NCI-H748 (cell line): ENCODE data around the gene LAMC1.
A peak's percentile ranks its signal among the peaks of the same experiment; 100 is the strongest.

Experiments used
- DNase-seq: peaks from one replicate; lab custom pipeline; 2025; ENCODE audit not compliant: unreplicated experiment; lab: John Stamatoyannopoulos, UW

The LAMC1 gene

DNA sequence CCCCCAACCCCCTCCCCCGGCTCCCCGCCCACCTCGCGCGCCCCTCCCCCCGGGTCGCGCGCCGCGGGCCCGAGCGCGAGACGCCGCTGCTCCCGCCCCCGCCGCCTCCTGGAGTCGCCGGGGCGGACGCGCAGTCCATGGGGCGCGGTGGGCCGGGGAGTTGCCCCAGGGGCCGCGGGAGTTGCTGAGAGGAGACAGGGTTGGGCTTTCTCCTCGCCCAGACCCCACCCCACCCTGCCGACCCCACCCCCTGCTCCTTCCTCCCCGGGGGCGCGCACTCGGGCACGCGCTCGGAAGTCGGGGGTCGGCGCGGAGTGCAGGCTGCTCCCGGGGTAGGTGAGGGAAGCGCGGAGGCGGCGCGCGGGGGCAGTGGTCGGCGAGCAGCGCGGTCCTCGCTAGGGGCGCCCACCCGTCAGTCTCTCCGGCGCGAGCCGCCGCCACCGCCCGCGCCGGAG is at the start of gene LAMC1:
LAMC1 (plus strand) TSS at position 275 of the 455 bp plus-strand sequence. CDS start 297 bp downstream, outside the sequence.
- DNase-seq = peak; percentile 65

DNA sequence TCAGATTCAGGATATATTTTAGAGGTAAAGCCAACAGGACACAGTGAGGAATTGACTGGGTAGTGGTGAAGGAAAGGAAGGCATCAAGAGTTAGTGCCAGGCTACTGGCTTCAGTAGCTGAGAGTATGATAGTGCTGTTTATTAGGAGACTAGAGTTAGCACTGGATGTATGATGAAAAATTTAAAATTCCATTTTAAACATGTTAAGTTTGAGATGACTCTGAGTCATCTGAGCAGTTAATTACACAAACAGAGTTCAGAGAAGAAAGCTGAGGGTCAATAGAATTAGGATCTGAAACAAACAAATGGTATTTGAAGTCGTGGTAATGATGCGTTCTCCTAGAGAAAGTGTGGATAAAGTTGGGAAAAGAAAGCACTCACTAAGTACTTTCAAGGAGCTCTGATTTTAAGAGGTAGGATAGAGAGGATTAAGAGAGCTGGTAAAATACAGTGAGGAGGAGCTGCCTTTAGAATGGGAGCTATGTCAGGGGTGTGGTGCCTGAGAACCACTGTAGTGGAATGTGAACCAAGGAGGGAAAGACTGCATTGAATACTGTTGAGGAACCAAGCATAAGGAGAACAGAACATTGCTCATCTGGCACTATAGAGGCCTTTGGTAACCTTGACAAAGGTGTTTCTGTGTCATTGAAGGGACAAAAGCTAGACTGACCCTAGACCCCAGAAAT is 48.6 kb upstream of the LAMC1 start:
- DNase-seq = no peak

DNA sequence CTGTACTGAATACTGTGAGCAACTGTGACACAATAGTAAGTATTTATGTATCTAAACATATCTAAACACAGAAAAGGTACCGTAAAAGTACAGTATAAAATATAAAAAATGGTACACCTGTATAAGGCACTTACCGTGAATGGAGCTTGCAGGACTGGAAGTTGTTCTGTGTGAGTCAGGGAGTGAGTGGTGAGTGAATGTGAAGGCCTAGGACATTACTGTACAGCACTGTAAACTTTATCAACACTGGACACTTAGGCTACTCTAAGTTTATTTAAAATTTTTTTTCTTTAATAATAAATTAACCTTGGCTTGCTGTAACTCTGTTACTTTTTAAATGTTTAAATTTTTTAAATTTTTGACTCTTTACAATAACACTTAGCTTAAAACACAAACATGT is 45.7 kb upstream of the LAMC1 start:
- DNase-seq = no peak

DNA sequence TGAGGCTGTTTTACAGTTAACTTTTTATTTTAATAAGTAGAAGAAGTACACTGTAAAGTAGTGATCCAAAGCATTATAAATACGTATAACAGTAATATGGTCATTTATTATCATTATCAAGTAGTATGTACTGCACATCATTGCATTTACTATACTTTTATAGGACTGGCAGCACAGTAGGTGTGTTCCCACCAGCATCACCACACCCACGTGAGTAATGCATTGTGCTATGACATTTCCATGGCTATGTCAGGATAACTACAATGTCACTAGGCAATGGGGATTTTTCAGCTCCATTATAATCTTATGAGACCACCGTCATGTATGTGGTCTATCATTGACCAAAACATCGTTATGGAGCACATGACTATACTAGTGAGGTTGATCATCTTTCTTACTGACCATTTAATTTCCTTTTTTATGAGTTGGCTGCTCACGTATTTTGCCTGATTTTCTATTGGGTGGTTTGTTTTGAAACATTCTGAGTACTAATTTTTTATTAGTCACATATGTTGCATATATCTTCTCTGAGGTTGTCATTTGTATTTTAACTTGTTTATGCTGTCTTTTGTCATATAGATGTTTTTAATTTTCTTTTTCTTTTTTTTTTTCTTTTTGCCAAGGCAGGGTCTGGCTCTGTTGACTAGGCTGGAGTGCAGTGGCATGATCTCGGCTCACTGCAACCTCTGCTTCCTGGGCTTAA is 44.9 kb upstream of the LAMC1 start:
- DNase-seq = no peak

DNA sequence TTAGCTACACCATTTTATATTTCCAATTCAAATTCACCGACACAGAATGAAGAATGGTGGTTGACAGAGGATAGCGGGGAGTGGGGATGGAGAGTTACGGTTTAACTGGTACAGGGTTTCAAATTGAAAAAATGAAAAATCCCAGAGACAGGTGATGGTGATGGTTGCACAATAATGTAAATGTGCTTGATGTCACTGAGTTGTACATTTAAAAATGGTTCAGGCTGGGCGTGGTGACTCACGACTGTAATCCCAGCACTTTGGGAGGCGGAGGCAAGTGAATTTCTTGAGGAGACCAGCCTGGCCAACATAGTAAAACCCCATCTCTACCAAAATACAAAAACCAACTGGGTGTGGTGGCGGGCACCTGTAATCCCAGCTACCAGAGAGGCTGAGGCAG is 39.1 kb upstream of the LAMC1 start:
- no peak for DNase-seq

DNA sequence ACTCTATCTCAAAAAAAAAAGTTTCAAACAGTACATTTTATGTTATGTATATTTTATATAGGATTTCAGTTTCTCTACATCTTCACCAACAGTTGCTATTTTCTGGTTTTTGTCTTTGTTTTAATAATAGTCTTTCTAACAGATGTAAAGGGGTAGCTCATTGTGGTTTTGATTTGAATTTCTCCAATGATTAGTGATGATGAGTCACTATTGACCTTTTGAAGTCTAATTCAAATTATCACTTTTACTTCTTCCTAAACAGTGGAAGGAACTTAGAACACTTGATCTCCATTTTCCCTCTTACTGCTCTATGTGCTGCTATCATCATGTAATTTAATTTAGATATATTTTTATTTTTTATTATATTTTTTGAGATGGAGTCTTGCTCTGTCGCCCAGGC is 38.6 kb upstream of the LAMC1 start:
- no peak for DNase-seq

DNA sequence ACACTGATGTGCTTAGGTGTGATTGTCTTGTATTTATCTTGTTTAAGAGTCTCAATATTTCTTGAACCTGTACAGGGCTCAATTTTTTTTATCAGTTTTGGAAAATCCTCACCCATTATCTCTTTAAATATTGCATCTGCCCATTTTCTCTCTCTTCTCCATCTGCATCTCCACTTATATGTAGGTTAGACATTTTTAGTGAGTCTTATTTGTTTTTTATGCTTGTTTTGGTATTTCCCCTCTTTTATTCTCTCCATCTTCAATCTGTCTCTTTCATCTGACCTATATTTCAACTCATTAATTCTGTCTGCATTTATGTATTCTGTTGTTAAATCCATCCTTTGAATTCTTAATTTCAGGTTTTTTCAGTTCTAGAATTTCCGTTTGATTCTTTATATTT is 37.3 kb upstream of the LAMC1 start:
- no peak for DNase-seq

DNA sequence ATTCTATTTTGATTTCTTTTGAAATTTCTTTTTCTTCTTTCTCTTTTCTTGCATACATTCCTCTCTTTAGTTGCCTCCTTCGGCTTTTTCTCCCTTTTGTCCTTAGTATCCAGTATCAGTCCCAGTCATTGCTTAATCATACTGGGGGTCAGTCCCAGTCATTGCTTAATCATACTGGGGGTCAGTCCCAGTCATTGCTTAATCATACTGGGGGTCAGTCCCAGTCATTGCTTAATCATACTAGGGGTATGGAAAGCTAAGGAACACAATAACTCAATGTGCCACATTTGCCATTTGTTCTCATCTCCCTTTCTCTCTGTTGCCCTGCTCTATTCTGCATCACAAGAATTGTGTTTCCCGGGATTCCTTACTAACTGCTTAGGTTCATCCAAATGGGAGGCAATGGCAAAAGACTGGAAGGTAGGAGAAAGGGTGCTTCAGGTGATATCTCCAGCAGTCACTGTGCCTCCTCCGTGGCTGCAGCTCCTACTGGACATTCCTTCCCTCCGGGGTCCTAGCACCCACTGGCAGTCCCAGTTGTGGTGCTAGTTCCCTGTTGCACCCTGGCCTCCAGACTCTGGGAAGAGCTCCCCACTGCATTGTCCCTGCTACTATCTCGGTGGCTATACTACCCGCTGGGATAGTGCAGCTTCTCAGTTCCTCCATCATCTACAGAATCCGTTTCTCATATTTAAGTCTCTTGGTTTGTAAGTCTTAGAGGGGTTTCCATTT is 32.6 kb upstream of the LAMC1 start:
- no peak for DNase-seq

DNA sequence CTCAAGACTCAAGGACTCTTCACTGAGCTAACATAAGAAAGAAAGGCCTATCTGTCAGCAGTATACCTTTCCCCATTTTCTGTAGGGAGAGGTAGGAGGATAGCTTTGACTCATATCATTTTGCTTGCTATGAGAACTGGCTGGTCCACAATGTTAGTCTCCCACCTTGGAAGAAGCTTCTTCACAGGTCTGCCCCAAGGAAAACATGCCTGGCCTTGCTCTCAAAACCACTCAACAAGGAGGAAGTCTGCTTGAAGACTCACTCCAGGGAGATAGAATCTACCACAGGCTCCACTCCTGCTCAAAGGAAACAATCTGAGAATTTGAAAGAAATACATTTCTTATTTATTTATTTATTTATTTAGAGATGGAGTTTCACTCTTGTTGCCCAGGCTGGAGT is 29.5 kb upstream of the LAMC1 start:
- DNase-seq = no peak

DNA sequence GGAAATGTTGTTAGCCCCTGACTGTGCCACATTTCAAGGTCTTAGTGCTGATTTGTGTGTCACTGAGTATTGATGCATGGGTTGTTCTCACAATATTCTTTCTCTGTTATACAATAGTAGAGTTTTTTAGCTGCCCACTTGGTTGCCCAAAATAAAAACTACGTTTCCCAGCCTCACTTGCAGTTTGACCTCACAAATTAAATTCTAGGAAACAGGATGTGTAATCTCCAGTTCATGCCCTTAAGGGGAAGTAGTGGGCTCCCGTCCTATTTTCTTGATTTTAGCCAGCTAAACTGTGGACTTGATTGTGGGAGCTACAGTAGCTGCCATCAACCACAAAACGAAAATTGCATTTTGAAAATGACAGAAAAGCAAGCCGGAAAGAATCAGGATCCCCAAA is 27.3 kb upstream of the LAMC1 start:
- no peak for DNase-seq

DNA sequence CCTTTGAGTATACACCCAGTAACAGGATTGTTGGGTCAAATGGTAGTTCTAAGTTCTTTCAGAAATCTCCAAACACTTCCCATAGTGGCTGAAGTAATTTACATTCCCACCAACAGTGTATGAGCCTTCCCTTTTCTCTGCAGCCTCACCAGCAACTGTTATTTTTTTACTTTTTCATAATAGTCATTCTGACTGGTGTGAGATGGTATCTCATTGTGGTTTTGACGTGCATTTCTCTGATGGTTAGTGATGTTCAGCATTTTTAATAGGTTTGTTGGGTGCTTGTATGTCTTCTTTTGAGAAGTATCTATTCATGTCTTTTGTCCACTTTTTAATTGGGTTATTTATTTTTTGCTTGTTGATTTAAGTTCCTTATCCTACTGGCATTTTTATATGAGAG is 26.4 kb upstream of the LAMC1 start:
- DNase-seq = no peak

DNA sequence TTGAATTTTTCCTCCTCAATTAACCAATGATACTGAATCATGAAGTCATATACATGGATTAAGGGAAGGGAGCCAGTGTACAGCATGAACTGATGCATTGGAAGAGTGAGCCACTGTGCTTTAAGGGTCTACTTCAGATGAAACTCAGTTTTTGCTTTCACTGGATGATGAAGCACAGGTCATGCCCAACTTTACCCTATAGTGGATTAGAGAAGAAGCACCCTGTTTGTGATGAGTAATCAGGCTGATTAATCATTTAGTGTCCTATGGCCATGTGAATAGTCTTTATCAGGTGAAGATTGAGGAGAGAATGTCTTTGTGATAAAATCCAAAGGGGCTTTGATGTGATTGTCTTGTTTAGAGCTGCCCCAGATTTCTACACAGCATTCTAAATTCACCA is 24.7 kb upstream of the LAMC1 start:
- no peak for DNase-seq

DNA sequence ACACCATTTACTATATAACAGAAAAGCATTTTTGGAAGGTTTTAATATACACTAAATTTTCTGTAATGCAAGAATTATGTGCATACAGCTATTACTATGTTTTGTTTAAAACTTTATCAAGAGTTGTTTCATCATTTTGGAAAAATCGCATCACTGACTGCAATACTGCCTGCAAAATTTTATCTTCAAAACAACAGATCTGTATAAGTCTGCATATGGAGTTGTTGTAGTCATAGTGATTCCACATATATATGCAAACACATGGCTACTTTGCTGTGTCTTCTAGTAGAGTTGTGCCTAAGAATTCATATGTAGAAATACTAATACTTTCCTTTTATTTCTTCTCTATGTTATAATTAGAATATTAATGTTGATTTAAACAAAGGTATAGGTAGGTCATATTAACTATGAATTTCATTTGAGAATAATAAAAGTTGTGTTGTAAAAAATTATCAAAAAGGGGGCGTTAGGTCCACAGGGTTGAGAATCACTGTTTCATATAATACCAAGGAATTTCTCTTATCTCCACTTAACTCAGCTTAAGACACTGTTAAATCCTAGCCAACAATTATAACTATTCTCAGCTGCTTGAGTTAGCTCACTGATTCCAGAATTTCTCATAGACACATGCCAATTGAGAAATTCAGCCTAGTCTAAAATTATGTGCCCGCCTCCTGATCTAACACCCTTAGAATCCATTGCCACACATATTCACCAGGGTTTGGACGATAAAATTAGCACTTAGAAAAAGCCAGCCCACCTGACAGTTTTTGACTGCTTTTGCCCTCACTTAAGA is 22.9 kb upstream of the LAMC1 start:
- no peak for DNase-seq

DNA sequence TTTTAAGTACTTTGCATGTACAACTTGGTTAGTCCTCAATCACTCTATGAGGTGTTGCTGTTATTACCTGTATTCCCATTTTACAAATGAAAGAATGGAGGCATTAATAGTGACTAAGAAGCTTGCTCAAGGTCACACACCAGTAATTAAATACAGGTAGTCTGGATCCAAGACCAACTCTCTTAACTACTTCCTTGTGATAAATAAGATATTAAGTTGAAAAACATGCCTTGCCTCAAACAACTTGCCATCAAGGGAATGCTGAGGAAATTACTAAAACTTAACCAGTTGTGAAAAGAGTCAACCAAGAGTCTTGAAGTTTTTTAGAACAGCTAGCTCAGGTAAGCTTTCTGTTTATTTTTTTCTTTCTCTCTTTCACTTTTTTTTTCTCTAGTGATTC is 21.0 kb upstream of the LAMC1 start:
- no peak for DNase-seq

DNA sequence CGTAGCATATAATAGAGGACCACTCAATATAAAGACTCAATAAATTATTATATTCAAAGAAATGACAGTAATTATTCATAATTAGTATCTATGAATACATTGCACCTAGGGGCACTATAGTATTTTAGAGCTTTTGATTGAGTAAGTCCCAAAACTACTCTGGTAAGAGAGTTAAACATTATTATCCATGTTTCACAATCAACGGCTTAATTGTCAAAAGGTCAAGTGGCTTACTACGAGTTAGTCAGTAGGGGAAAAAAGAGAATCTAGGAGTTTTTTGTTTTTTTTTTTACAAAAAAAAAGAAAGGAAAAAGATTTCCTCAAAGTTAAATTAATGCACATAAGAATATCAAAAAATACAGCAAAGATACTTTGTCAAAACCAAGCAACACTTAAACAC is 20.4 kb upstream of the LAMC1 start:
- no peak for DNase-seq

DNA sequence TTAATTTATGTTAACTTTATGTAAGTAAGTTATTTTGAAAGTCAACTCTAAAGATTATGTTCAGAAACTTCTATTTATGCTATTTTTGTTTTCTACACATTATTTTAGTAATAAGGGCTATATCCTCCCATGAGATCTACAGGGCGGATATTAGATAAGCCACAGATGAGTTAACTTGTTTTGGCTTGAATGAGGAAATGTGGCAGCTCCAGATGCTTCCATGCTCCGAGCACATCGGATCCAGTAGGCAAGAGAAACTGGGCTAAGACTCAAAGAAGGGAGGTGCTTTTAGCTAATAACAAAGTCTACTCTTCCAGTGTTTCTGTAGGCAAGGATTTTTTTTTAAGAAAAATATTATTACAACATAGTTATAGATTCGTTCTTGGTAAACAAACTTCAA is 20.0 kb upstream of the LAMC1 start:
- DNase-seq = no peak

DNA sequence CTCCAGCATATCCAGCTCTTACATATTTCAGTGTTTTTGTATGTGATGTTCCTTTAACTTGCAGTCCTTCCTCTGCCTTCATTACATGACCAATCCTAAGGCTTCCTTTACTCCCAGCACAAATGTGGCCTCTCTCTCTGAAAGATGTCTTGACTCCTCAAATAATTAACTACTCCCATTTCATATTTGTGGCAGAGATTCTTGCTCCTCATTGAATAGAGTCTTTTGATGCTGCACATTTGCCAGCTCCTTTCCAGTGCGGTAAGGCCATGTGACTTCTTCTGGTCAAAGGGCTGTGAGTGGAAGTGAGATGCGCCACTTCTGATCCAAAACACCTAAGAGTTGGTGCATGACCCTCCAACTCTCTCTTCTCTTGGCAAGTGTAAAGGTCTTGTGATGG is 19.1 kb upstream of the LAMC1 start:
- no peak for DNase-seq

DNA sequence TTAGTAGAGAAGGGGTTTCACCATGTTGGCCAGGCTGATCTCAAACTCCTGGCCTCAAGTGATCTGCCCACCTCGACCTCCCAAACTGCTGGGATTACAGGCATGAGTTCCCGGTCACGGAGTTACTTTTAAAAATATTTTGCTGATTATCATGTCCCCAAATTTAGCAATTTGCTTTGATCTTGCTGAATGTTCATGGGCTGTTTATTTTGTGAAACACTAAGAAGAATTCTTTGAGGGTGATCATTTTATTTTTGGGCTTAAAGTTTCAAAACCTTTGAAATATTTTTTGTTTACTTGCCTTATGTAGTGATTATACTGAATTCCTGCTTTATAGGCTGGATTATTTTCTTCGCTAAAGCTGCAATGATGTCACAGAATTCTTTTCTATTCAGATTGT is 11.4 kb upstream of the LAMC1 start:
- no peak for DNase-seq

DNA sequence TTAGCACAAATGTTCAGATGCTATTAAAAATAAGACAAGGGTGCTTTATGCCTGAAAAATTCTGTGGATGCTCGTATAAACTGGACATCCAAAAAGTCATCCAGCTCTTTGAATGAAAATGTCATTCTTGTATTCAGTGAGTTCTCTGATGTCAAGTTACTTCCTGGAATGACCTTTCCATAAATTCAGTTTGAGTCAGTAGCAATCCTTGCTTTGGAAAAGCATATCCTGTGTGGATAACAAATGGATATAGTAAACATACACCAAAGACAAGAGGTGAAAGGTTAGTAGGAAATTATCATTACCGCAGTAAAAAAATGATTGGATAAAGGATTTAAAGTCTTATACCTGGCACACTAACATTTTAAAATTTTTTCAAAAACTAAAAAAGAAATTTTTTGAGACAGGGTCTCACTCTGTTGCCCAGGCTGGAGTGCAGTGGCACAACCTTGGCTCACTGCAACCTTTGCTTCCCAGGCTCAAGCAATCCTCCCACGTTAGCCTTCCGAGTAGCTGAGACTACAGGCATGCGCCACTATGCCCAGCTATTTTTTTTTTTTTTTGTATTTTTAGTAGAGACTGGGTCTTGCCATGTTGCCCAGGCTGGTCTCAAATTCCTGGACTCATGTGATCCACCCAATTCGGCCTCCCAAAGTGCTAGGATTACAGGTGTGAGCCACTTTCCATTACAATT is 10.8 kb upstream of the LAMC1 start:
- DNase-seq = no peak

DNA sequence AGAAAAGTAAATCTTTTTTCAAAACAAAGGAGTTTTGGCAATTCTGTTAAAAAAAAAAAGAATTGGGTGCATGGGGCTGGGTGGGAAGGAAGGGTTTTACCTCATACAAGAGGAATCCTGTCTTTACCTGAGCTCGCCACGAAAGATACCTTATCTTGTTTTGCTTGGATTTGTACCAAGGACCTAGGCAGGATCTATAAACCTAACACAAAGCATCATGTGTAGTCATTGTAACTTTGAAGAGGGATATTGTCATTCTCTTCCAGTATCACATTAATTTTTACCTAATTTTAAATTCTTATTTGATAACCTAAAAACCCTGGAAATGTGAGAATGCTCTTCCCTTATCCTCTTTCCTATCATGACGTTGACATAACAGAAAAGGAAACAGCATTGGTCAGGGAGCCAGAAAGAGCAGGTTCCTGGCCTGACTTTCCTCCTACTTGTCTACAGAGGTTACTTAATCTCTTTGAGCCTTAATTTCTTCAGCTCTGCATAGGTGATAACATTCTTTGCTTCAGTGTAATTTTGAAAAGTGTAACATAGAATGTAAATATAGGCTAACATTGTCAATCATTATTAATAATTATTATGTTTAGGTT is 4.0 kb upstream of the LAMC1 start:
- DNase-seq = no peak
